Tibial artery (tissue), 4 donors: Measurements from ENCODE around the gene SLC16A9.
"Not testable (repeated sequence)": the region's sequence is repeated elsewhere in the genome, so short reads cannot be mapped to it uniquely, and the experiment has no call there.

Source experiments
- DNase-seq, 2 donors: peaks; one replicate each; pipeline ENCODE4 v3.0.0-alpha.2; 2019
- H3K27ac ChIP-seq, 2 donors: fragments of 200-600 bp; sonication (generic) in 1 of 2; 1 replicate in 1 of 2; 2 replicates in 1 of 2; pipeline ENCODE4 v1.5.1; 2018 to 2019; ENCODE audit warnings: mild to moderate bottlenecking in 1 of 2
- H3K27me3 ChIP-seq, 2 donors: fragments of 200-600 bp; sonication (generic) in 1 of 2; one replicate each; pipeline versions ENCODE4 v1.5.1 to v1.6.0; 2016 to 2019
- H3K36me3 ChIP-seq, 3 donors: fragments of 200-600 bp; sonication (generic) in 2 of 3; one replicate each; pipeline ENCODE4 v1.5.1; 2016 to 2019; ENCODE audit warnings: mild to moderate bottlenecking in 2 of 3
- H3K4me1 ChIP-seq, 4 donors: fragments of 200-600 bp; sonication (generic) in 2 of 4; 1 replicate in 3 of 4; 2 replicates in 1 of 4; pipeline ENCODE4 v1.5.1; 2016 to 2019
- H3K4me3 ChIP-seq, 2 donors: fragments of 200-600 bp; sonication (generic) in 1 of 2; 1 replicate in 1 of 2; 2 replicates in 1 of 2; pipeline ENCODE4 v1.5.1; 2018 to 2019; ENCODE audit warnings: mild to moderate bottlenecking in 2 of 2
- H3K9me3 ChIP-seq, 3 donors: fragments of 200-600 bp; sonication (generic) in 1 of 3; one replicate each; pipeline ENCODE4 v1.5.1; 2016 to 2019
- intact Hi-C: fragments of 100-400 bp; cut with DNase I; formaldehyde crosslinking; loops from one replicate; pipeline ENCODE4 v1.15.0; 2023; ENCODE audit warnings: low total_unique reads
- TF ChIP-seq, protein P1 (sequence below), 2 experiments: fragments of 200-600 bp in 1 of 2; fragments of 450-650 bp in 1 of 2; IDR thresholded peaks; one replicate each; pipeline ENCODE4 v1.5.1; 2017 to 2019; ENCODE audit warnings: antibody characterized with exemption in 2 of 2, mild to moderate bottlenecking in 1 of 2, moderate library complexity in 1 of 2

SLC16A9 gene

DNA sequence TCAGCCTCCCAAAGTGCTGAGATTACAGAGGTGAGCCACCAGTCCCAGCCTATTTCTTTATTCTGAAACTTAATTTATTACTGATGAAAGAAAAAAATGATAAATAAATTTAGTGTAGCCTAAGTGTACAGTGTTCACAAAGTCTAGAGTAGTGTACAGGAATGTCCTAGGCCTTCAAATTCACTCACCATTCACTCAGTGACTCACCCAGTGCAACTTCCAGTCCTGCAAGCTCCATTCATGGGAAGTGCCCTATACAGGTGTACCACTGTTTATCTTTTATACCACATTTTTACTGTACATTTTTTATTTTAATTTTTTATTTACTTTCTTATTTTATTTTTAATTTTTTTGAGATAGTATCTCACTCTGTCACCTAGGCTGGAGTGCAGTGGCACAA lies 31.4 kb upstream of the SLC16A9 start:
- Histone ChIP-seq H3K4me1 (no peaks in the 10 kb centered on the region), H3K27me3 (no peaks in the 10 kb centered on the region), H3K36me3 (no peaks in the 10 kb centered on the region), H3K4me3 (no peak overlapping the region), H3K27ac (no peak overlapping the region), H3K9me3 (no peaks in the 10 kb centered on the region)
- DNase-seq: no peak
- intact Hi-C loops: no loop called here
- TF ChIP-seq, protein P1, sequence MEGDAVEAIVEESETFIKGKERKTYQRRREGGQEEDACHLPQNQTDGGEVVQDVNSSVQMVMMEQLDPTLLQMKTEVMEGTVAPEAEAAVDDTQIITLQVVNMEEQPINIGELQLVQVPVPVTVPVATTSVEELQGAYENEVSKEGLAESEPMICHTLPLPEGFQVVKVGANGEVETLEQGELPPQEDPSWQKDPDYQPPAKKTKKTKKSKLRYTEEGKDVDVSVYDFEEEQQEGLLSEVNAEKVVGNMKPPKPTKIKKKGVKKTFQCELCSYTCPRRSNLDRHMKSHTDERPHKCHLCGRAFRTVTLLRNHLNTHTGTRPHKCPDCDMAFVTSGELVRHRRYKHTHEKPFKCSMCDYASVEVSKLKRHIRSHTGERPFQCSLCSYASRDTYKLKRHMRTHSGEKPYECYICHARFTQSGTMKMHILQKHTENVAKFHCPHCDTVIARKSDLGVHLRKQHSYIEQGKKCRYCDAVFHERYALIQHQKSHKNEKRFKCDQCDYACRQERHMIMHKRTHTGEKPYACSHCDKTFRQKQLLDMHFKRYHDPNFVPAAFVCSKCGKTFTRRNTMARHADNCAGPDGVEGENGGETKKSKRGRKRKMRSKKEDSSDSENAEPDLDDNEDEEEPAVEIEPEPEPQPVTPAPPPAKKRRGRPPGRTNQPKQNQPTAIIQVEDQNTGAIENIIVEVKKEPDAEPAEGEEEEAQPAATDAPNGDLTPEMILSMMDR (IDR thresholded peaks at IDR 0.05): no peak

DNA sequence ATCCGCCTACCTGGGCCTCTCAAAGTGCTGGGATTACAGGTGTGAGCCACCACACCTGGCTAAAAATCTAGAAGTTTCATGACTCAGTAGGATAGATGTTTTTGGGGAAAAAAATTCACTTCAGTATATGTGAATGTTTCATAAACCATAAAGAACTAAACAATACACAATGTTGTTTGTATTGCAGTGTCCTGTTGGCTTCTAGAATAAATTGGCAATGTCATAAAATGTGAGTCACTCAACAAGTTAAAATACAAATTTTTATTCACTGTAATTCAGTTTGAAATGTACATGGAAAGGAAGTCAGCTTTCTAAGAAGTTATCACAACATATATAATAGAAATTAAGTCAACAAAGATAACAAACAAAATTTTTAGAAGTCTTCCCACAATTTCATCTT lies 27.1 kb upstream of the SLC16A9 start:
- TF ChIP-seq, protein P1 (IDR thresholded peaks at IDR 0.05): no peak
- intact Hi-C loops: no loop called here
- no peaks in the 10 kb centered on the region for H3K9me3 ChIP-seq
- no peaks in the 10 kb centered on the region for H3K27me3 ChIP-seq
- no peak overlapping the region for H3K4me3 ChIP-seq
- no peak overlapping the region for H3K27ac ChIP-seq
- no peaks in the 10 kb centered on the region for H3K4me1 ChIP-seq
- H3K36me3 ChIP-seq: no peaks in the 10 kb centered on the region
- no peak for DNase-seq

DNA sequence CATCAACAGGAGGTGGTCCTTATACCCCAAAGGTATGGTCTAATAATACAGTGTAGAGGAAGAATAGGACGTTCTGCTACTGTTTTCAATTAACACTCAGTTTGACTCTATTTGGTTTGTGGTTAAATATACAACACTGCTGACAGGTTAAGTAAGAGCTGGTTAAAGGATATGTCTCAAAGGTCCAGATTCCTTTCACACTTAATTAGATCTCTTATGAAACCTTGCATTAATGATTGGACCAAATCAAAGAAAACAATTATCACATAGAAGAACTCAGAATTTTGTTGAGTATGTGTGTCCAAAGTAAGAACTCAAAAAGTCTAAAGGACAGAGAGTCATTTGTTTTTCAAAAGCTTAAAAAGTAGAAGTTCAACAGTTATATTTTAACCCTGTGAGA lies 25.6 kb upstream of the SLC16A9 start:
- Histone ChIP-seq H3K9me3 (no peaks in the 10 kb centered on the region), H3K27me3 (no peaks in the 10 kb centered on the region), H3K36me3 (no peaks in the 10 kb centered on the region), H3K4me3 (no peak overlapping the region), H3K4me1 (no peaks in the 10 kb centered on the region), H3K27ac (no peak overlapping the region)
- no peak for DNase-seq
- intact Hi-C loops: no loop called here
- TF ChIP-seq, protein P1 (IDR thresholded peaks at IDR 0.05): no peak

DNA sequence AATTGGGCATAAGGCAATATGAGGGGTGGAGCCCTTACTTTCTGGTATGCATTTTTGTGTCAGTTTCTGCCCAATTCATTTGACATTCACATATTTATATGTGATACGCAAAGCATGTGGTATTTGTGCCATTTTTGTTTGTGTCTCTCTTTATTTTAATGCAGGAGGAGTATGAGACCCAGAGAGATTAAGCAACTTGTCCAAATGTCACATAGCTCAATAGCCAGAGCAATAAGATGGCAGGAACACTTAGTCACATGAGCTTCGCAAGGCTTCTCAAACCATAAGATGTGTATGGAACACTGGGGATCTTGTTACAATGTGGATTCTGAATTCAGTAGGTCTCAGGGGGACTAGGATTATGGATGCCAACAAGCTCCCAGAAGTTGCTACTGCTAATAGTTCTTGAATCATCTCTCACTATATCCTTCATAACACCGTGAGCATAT lies 24.4 kb upstream of the SLC16A9 start:
- no peaks in the 10 kb centered on the region for H3K36me3 ChIP-seq

DNA sequence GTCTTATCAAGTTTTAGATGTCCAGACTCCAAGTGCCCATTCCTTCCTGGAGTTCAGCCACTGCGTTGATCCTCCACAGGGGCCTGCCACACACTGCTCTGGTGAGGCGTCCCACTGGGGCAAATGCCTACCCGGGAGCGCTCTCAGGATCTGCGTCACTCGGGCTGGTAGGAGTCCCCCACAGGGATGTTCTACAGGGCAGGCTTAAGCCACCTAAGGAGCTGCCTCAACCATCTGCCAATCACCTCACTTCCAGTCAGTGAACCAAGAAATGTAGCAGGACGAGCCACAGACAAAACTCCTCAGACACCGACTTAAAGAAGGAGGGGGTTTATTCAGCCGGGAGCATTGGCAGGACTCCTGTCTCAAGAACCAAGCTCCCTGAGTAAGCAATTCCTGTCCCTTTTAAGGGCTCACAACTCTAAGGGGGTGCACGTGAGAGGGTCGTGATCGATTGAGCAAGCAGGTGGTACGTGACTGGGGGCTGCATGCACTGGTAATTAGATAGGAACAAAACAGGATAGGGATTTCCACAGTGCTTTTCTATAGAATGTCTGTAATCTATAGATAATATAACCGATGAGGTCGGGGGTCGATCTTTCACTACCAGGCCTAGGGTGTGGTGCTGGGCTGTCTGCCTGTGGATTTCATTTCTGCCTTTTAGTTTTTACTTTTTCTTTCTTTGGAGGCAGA lies 23.8 kb upstream of the SLC16A9 start:
- H3K9me3 ChIP-seq, H3K4me1 ChIP-seq, intact Hi-C loops, H3K27me3 ChIP-seq, H3K27ac ChIP-seq, DNase-seq, H3K4me3 ChIP-seq, H3K36me3 ChIP-seq: not testable (repeated sequence)

More for the DNA sequence above, 24.4 kb upstream of the SLC16A9 start:
- no peak for DNase-seq
- TF ChIP-seq, protein P1 (IDR thresholded peaks at IDR 0.05): no peak
- H3K4me1 ChIP-seq: no peaks in the 10 kb centered on the region
- no peaks in the 10 kb centered on the region for H3K27me3 ChIP-seq
- no peak overlapping the region for H3K4me3 ChIP-seq
- no peak overlapping the region for H3K27ac ChIP-seq
- intact Hi-C loops: no loop called here
- H3K9me3 ChIP-seq: no peaks in the 10 kb centered on the region

DNA sequence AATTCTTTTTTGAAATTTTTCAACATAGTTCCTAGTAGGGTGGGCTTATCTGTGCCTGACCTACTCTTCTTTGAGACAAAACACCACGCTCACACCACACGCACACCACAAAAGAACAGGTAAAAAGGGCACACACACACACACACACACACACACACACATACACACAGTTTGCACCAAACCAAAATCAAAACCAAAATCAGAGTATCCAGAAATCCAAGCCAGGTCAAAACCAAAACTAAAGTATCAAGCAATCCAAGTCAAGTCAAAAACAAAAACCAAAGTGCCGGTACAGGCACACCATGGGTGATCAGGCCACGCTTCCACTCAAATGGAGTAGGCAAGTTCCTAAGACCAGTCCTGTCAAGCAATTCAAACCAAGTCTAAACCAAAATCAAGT lies 23.2 kb upstream of the SLC16A9 start:
- intact Hi-C loops, H3K27me3 ChIP-seq, H3K36me3 ChIP-seq, H3K4me3 ChIP-seq, H3K27ac ChIP-seq, DNase-seq, H3K9me3 ChIP-seq, H3K4me1 ChIP-seq: not testable (repeated sequence)

DNA sequence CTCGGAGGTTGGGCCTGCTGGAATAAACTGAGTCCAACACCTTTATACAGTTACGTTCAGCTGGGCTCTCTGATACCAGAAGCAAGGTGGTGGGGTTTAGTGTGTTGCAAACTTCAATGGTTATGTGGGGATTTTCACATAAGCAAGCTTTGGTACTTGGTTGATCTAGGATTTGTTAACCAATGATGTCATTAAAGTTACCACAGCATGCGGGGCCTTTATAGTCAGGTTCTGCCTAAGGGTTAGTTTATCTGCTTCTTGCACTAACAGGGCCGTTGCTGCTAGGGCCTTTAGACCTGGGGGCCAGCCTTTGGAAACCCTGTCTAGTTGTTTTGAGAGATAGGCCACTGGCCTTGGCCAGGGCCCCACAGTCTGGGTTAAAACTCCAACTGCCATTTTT lies 19.5 kb upstream of the SLC16A9 start:
- H3K36me3 ChIP-seq, H3K4me1 ChIP-seq, intact Hi-C loops, H3K9me3 ChIP-seq, H3K27ac ChIP-seq, DNase-seq, H3K4me3 ChIP-seq, H3K27me3 ChIP-seq: not testable (repeated sequence)
